ENCODE data around the gene B3GNT8. TPM values are rescaled to one million over a fixed set of nuclear protein-coding genes. Genes with fewer than 3 reads are reported as not detected.
"Not testable (repeated sequence)": the region's sequence is repeated elsewhere in the genome, so short reads cannot be mapped to it uniquely, and the experiment has no call there.

Gene B3GNT8
- total RNA-seq, 1 donor from 2014 or later: 1.6 TPM

DNA sequence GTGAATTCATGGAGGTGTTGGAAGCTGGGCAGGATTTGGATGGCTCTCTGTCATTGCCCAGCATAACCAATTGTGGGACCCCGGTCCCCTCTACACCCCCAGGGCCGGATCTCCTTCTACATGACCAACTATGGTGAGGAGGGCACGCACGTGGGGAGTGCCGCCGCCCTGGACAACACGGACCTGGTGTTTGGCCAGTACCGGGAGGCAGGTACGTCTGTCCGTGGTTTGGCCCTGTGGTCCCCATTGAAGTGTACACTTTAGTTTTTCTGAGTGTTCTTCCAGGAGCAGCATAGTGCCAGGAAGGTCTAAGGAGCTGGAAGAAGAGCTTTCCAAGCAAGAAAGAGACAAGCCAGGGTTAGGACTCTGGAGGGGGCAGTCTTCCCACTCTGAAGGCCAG, 13.2 kb downstream of the B3GNT8 start:
- no peak for DNase-seq

DNA sequence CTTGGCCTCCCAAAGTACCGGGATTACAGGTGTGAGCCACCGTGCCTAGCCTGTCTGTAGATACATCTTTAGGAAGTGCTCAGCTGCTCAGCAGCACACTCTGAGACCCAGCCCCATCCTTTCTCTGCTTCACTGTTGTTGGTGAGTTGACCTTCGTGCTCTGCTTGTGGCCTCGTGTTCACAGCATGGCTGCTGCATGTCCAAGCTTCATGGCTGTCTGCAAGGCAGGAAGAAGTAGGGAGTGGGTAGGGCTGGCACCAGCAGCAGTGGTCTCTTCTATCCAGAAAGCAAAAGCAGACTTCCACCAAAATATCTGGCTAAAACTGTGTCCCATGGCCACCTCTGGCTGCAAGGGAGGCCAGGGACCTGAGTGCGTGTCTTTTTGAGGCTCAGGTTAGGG, 14.2 kb downstream of the B3GNT8 start:
- no peak for DNase-seq

DNA sequence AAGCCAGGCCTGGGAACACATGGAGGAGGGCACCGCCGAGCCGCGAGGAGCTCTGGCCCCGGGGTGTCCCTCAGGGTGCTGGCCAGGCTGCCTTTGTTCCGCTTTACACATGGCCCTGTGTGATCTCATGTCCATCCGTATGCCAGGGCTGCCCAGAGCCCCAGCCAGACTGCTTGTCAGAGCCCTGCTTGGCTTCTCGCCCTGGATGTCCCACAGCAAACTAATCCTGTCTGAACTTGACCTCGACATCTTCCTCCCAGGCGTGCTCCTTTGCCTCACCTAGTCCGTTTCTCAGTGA, 15.3 kb downstream of the B3GNT8 start:
- no peak for DNase-seq

- no peak for DNase-seq
These were observed 15.8 kb downstream of the B3GNT8 start for GRCh38 chr19:41411100-41411967.

DNA sequence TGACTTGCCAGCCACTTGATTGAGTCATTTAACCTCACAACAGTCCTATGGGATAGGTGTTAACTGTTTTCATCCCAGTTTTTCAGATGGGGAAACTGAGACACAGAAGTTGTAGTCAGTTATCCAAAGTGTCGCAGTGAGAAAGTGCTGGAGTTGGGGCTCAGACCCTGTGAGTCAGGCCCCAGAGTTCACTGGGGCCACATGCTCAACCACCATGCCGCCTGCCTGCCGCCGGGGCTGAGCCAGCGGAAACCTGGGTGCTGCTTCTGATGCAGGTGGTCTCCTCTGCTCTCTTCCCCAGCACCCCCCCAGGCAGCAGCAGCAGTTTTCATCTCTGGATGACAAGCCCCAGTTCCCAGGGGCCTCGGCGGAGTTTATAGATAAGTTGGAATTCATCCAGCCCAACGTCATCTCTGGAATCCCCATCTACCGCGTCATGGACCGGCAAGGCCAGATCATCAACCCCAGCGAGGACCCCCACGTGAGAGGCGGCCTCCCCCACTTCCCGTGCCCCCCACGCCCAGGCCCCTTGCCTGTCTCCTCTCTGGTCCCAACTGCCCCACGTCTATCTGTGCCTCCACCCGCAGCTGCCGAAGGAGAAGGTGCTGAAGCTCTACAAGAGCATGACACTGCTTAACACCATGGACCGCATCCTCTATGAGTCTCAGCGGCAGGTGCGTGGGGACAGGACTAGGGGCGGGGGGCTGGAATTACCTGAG, 16.7 kb downstream of the B3GNT8 start:
- DNase-seq: no peak

GRCh38 chr19:41409288-41409687, 17.9 kb downstream of the B3GNT8 start:
- DNase-seq: no peak

- not testable (repeated sequence) for DNase-seq
These were observed 18.3 kb downstream of the B3GNT8 start for GRCh38 chr19:41408846-41409245.

- no peak for DNase-seq
These were observed 18.9 kb downstream of the B3GNT8 start for GRCh38 chr19:41408256-41408655.

GRCh38 chr19:41407271-41407670, 19.9 kb downstream of the B3GNT8 start:
- DNase-seq: no peak

- DNase-seq: no peak
These were observed 21.4 kb downstream of the B3GNT8 start for GRCh38 chr19:41405776-41406175.

DNA sequence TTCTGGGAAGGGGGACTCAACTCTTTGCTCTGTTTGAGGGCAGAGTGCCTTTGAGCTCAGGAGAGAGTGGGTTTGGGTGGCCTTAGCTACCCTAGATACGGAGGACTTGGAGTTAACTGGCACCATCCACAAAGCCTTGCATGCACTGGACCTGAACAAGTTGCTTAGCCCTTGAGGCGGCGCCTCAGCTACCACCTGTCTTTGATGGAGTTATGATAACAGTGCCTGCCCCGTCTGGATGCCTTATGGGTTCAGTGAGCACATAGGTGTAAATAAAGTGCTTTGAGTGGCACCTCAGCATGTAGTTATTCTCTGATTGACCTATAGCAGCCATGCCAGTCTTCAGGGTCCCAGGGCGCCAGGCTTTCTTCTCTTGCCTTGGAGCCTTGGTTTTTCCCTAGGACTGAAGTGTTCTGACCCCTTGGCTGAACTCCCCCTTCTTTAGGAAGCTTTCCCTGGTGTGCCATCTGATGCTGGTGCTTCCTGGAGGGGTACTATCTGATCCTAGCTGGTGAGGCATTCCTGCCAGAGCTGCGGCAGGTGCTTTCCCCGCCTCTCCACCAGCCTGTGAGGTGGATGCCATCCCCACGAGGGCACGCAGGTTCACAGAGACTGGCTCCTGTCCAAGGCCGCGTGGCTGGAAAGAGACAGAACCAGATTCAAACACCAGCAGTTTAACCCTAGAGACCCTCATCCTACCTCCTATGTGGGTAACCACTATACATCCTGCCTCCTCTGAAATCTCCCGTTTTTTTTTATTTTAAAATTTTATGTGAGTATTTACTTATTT, 23.8 kb downstream of the B3GNT8 start:
- DNase-seq: no peak

DNA sequence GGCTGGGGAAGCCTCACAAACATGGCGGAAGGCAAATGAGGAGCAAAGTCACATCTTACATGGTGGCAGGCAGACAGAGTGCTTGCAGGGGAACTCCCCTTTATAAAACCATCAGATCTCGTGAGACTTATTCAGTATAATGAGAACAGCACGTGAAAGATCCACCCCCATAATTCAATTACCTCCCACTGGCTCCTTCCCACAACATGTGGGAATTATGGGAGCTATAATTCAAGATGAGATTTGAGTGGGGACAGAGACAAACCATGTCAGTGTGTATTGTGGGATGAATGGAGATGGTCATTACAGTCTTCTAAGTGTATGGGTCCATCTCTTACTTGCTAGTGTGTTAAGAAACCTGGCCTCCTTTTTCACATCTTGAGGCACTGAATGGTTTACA, 25.2 kb downstream of the B3GNT8 start:
- no peak for DNase-seq

DNA sequence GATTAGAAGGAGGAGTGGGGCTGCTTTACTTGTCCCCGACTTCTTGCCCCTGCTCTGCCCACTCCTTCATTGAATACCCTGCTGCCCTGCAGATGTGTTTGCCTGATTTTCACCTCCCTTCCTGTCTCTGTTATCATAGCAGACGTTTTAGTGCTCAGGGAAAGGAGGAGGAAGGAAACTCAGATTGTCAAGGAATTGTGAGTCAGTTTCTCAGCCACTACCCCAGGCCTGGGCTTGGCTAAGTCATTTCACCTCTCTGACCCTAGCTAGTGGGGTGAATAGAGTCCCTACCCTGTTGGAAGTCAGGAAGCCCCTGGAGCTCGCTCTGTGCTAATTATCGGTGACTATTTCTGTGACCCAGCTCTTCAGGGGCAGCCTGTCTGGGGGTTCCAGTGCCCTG, 25.7 kb downstream of the B3GNT8 start:
- no peak for DNase-seq

- DNase-seq: no peak
These were observed 27.6 kb downstream of the B3GNT8 start for GRCh38 chr19:41399525-41399924.

DNA sequence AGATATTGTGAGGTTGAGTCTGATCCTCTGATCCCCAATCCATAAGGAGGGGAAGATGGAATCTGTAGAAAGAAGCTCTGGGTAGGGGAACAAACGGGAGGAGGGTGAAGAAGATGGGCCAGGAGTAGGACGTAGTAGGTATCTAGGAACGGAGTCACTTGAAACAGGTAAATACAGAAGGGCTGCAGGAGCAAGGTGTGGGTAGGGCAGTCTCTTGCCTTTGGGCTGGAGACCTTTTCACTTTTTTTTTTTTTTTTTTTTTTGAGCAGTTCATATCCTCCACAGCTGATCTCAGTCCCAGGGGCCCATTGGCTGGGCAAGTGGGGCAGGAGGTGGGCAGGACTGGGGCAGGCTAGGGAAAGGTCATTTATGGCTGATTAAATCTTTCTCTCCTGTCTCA, 28.1 kb downstream of the B3GNT8 start:
- DNase-seq: no peak

GRCh38 chr19:41398598-41398997, 28.6 kb downstream of the B3GNT8 start:
- no peak for DNase-seq

- no peak for DNase-seq
These were observed 29.1 kb downstream of the B3GNT8 start for GRCh38 chr19:41398050-41398418.

DNA sequence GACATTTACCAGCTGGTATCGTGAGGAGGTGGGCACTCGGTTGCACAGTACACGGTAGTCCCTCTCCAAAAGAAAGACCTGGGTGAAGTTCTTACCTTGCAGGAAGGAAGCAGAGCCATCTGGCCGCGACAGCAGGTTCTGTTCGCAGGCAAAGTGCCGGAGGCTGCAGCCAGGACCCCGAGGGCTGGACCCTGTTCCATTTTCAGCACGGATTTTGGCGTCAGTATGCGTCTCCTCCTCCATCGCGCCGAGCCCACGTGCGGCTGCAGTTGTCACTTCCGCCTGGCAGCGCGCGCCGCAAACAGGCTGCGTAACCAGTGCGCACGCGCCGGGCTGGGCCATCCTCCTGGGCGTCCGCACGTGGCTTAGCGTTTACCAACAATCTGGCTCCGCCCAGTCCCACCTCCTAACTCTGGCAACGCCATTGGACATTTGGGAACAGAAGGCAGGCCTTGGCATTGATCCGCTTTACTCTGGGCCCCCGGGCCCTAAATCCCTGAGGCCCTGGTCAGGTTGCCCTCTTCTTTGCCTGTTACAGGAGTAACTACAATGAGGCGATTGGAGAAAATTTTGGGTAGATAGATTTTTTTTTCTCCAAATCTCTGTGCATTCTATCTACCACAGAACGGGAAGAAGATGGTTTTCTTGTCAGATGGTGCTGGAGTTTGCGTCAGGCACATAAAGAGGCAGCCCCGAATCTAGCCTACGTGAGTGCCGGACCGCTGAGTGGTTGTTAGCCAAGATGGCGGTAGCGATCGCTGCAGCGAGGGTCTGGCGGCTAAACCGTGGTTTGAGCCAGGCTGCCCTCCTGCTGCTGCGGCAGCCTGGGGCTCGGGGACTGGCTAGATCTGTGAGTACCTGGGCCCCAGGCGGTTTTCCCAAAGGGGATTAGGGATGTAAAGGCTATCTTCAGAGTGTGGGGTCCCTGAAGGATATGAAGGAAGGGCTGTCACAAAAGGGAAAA, 29.8 kb downstream of the B3GNT8 start, which contains the start of the genes BCKDHA and EXOSC5:
Gene BCKDHA, plus strand, starts transcription at position 733 of the 964 bp plus-strand sequence. Its CDS starts 10 bp downstream, at position 743.
Gene EXOSC5, minus strand, starts transcription at position 274 of the 964 bp plus-strand sequence. Its CDS starts 31 bp downstream, at position 243.
- DNase-seq: peak; percentile 99

- no peak for DNase-seq
These were observed 31.8 kb downstream of the B3GNT8 start for GRCh38 chr19:41395355-41395754.

- no peak for DNase-seq
These were observed 34.4 kb downstream of the B3GNT8 start for GRCh38 chr19:41392775-41393174.

DNA sequence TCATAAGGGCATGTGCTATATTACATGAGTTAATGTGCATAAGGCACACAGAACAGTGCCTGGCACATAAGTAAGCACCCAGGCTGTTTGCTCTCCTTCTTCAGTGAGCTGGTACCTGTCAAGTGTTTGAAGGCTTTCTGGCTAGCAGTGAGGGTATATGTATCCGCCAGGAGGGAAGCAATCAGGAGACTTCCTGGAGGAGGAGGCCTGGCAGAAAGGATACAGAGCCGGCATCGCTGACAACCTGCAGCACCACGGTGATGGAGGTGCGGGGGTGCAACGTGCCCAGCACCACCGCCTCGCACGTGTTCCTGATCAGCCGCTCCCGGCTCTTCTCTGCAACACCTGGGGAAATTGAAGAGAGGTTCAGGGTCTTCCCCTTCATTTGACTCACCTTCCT, 35.6 kb downstream of the B3GNT8 start:
- DNase-seq: no peak

GRCh38 chr19:41386442-41386841, 40.7 kb downstream of the B3GNT8 start:
- DNase-seq: no peak

Data from skin of body (tissue), 2 donors.